Fibroblast of lung (primary cell): ENCODE results near the gene PTPRZ1. TPM values are rescaled to one million over a fixed set of nuclear protein-coding genes. Genes with fewer than 3 reads are reported as not detected.
A peak's percentile ranks its signal among the peaks of the same experiment; 100 is the strongest.

Experiments used
- DNase-seq, 2 donors: peaks; one replicate each; pipeline versions ENCODE4 v3.0.0 to v3.0.0-alpha.2; 2010; ENCODE audit warnings: low read depth in 2 of 2
- H2AFZ ChIP-seq: 2 replicates; pipeline ENCODE4 v1.5.1; 2012; ENCODE audit warnings: low read length, control low read depth, inconsistent platforms
- H3K27ac ChIP-seq: 2 replicates; pipeline ENCODE4 v1.5.1; 2011; ENCODE audit warnings: low read length, control low read depth; ENCODE audit not compliant: insufficient read depth
- H3K27me3 ChIP-seq: 2 replicates; pipeline ENCODE4 v1.5.1; 2011; ENCODE audit warnings: mild to moderate bottlenecking, low read length; ENCODE audit not compliant: control insufficient read depth, insufficient read depth
- H3K36me3 ChIP-seq: 2 replicates; pipeline ENCODE4 v1.5.1; 2011; ENCODE audit warnings: low read length; ENCODE audit not compliant: control insufficient read depth, insufficient read depth
- H3K4me1 ChIP-seq: 2 replicates; pipeline ENCODE4 v1.5.1; 2011; ENCODE audit warnings: low read length; ENCODE audit not compliant: control insufficient read depth, insufficient read depth; ENCODE audit errors: extremely low read depth
- H3K4me2 ChIP-seq: 2 replicates; pipeline ENCODE4 v1.5.1; 2011; ENCODE audit warnings: low read length, control low read depth; ENCODE audit not compliant: insufficient read depth; ENCODE audit errors: extremely low read depth
- H3K4me3 ChIP-seq, 4 experiments: fragments of 200-600 bp in 1 of 4; sonication (generic) in 1 of 4; replicated peaks in 1 of 4; 2 replicates each; pipeline ENCODE4 v1.5.1; 2011 to 2016; ENCODE audit warnings: low read length in 4 of 4, low read depth in 3 of 4, mild to moderate bottlenecking in 3 of 4, control low read depth in 2 of 4, inconsistent platforms in 1 of 4, mixed read lengths in 1 of 4; ENCODE audit not compliant: insufficient read depth in 1 of 4; ENCODE audit errors: control extremely low read depth in 1 of 4
- H3K79me2 ChIP-seq: 2 replicates; pipeline ENCODE4 v1.5.1; 2012; ENCODE audit warnings: mild to moderate bottlenecking, low read length, inconsistent platforms; ENCODE audit not compliant: control insufficient read depth, insufficient read depth
- H3K9ac ChIP-seq: 2 replicates; pipeline ENCODE4 v1.5.1; 2011; ENCODE audit warnings: mild to moderate bottlenecking, low read length, control low read depth; ENCODE audit not compliant: insufficient read depth
- H3K9me3 ChIP-seq: 2 replicates; pipeline ENCODE4 v1.5.1; 2012; ENCODE audit warnings: low read depth, low read length; ENCODE audit not compliant: control insufficient read depth, insufficient read depth
- H4K20me1 ChIP-seq: 2 replicates; pipeline ENCODE4 v1.5.1; 2011; ENCODE audit warnings: low read length; ENCODE audit not compliant: control insufficient read depth, insufficient read depth; ENCODE audit errors: extremely low read depth
- EZH2 ChIP-seq: IDR thresholded peaks from 2 replicates; pipeline ENCODE4 v1.5.1; 2012; ENCODE audit warnings: low read length, control low read depth, mild to moderate bottlenecking; ENCODE audit errors: missing control alignments
- polyA plus RNA-seq, 2 donors: library from polyadenylated mRNA; depleted of rRNA in 1 of 2; stranded (reverse) in 1 of 2; unstranded in 1 of 2; fragments of >200 nt; gene quantifications; 2 replicates each; pipeline ENCODE4 v1.2.1, GENCODE V29; 2011 to 2012; ENCODE audit warnings: missing spikeins in 1 of 2
- total RNA-seq: library from RNA; depleted of rRNA; stranded (reverse); fragments of >200 nt; gene quantifications from 2 replicates; pipeline ENCODE4 v1.2.1, GENCODE V29; 2014
- TF ChIP-seq, protein P1 (sequence below), 2 donors: IDR thresholded peaks in 1 of 2; conservative IDR thresholded peaks in 1 of 2; 1 replicate in 1 of 2; 2 replicates in 1 of 2; pipeline ENCODE4 v1.5.1; 2011 to 2012; ENCODE audit warnings: low read length in 2 of 2, control low read depth in 1 of 2, inconsistent platforms in 1 of 2, low read depth in 1 of 2, mild to moderate bottlenecking in 1 of 2

The PTPRZ1 gene
- total and polyA plus RNA-seq, 2 donors (not counting 1 experiment from before 2014, with no cell fraction given), result 0.09 TPM; not detected in 1

DNA sequence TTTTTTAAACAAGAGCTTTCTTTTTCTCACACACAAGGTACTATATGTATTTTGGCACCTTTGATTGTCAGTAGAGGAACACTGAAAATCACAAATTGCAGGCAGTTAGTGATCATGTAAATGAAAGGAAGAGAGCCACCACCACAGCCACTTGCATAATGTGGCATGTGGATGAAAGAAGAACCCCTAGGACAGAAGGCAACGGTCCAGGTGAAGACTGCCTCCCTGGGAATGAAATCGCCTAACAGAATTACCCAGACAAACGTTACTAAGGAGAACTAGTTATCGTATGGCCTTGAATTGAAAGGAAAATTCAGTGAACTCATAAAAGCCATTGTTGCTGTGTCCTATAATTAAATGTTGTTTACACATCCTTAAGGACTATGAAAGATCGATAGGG is 41.2 kb upstream of the PTPRZ1 start:
- Histone ChIP-seq H3K9ac (no peak overlapping the region), H3K4me2 (no peak overlapping the region), H2AFZ (no peak overlapping the region), H3K27me3 (no peaks in the 10 kb centered on the region), H3K36me3 (no peaks in the 10 kb centered on the region), H3K9me3 (no peaks in the 10 kb centered on the region), H3K4me1 (no peaks in the 10 kb centered on the region), H3K27ac (no peak overlapping the region), H4K20me1 (no peaks in the 10 kb centered on the region), H3K4me3 (no peak overlapping the region), H3K79me2 (no peaks in the 10 kb centered on the region)
- DNase-seq, result no peak
- no peak for TF ChIP-seq EZH2
- TF ChIP-seq, protein P1, sequence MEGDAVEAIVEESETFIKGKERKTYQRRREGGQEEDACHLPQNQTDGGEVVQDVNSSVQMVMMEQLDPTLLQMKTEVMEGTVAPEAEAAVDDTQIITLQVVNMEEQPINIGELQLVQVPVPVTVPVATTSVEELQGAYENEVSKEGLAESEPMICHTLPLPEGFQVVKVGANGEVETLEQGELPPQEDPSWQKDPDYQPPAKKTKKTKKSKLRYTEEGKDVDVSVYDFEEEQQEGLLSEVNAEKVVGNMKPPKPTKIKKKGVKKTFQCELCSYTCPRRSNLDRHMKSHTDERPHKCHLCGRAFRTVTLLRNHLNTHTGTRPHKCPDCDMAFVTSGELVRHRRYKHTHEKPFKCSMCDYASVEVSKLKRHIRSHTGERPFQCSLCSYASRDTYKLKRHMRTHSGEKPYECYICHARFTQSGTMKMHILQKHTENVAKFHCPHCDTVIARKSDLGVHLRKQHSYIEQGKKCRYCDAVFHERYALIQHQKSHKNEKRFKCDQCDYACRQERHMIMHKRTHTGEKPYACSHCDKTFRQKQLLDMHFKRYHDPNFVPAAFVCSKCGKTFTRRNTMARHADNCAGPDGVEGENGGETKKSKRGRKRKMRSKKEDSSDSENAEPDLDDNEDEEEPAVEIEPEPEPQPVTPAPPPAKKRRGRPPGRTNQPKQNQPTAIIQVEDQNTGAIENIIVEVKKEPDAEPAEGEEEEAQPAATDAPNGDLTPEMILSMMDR (conservative IDR thresholded peaks at IDR 0.05 in 1 of 2, IDR thresholded peaks at IDR 0.05 in 1 of 2; ENCODE audit: low read depth in 1 of 2, low read length in 2 of 2), result no peak

- Histone ChIP-seq H3K79me2 (no peaks in the 10 kb centered on the region), H3K9ac (no peak overlapping the region), H3K4me1 (no peaks in the 10 kb centered on the region), H3K27me3 (no peaks in the 10 kb centered on the region), H3K36me3 (no peaks in the 10 kb centered on the region), H3K27ac (no peak overlapping the region), H3K4me2 (no peak overlapping the region), H2AFZ (no peak overlapping the region), H3K9me3 (no peaks in the 10 kb centered on the region), H4K20me1 (no peaks in the 10 kb centered on the region), H3K4me3 (no peak overlapping the region)
- DNase-seq, result peak in 1 of 2 donors; percentile 18
- no peak for TF ChIP-seq EZH2
- TF ChIP-seq, protein P1 (conservative IDR thresholded peaks at IDR 0.05 in 1 of 2, IDR thresholded peaks at IDR 0.05 in 1 of 2; ENCODE audit: low read depth in 1 of 2, low read length in 2 of 2), result no peak
Measured at GRCh38 chr7:121832347-121832746, 40.6 kb upstream of the PTPRZ1 start.

- no peak overlapping the region for H3K4me3 ChIP-seq
- no peak overlapping the region for H2AFZ ChIP-seq
- H3K9me3 ChIP-seq, result no peaks in the 10 kb centered on the region
- H4K20me1 ChIP-seq, result no peaks in the 10 kb centered on the region
- H3K27ac ChIP-seq, result no peak overlapping the region
- H3K36me3 ChIP-seq, result no peaks in the 10 kb centered on the region
- H3K9ac ChIP-seq, result no peak overlapping the region
- no peak for DNase-seq
- no peaks in the 10 kb centered on the region for H3K27me3 ChIP-seq
- no peaks in the 10 kb centered on the region for H3K79me2 ChIP-seq
- H3K4me2 ChIP-seq, result no peak overlapping the region
- TF ChIP-seq, protein P1 (conservative IDR thresholded peaks at IDR 0.05 in 1 of 2, IDR thresholded peaks at IDR 0.05 in 1 of 2; ENCODE audit: low read depth in 1 of 2, low read length in 2 of 2), result no peak
- TF ChIP-seq EZH2, result no peak
- H3K4me1 ChIP-seq, result no peaks in the 10 kb centered on the region
Measured at GRCh38 chr7:121833991-121834390, 39.0 kb upstream of the PTPRZ1 start.
